Hematopoietic multipotent progenitor cell treated with erythropoietin and hydrocortisone succinate and interleukin-3 and kit ligand, for 6 days (in vitro differentiated cells): ENCODE results near the gene PRDM2.

ENCODE experiments used
- DNase-seq: peaks from one replicate; pipeline ENCODE4 v3.0.0-alpha.2; 2015

The PRDM2 gene

DNA sequence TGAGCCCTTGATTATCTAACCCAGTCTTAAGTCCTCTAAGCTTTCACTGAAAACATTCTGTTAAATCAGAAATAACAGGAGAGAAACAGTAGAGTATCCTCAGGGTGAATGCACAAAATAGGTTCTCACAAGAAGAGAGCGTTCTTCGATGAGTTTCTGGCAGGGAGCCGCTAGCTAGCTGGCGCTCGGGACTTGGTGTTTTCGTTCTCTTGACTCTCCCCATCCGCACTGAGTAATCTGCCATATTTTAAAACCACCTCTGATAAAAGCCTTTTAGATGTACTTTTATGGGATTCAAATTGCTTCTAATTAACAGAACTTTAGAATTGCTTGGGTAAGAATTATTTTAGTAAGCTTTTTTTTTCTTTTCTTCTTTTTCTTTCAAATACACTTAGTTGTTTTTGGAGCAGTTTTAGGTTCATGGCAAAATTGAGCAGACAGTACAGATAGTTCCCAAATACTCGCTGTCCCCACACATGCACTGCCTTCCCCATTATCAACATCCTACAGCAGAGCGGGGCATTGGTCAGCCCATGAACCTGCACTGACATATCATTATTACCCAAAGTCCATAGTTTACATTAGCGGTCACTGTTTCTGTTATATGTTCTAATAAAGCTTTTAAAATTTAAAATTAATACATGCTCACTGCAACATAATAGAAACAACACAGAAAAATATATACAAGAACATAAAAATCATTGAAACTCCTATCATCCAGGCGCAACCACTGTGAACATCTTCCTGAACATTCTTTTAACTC lies 35.4 kb downstream of the PRDM2 start:
- DNase-seq = no peak

DNA sequence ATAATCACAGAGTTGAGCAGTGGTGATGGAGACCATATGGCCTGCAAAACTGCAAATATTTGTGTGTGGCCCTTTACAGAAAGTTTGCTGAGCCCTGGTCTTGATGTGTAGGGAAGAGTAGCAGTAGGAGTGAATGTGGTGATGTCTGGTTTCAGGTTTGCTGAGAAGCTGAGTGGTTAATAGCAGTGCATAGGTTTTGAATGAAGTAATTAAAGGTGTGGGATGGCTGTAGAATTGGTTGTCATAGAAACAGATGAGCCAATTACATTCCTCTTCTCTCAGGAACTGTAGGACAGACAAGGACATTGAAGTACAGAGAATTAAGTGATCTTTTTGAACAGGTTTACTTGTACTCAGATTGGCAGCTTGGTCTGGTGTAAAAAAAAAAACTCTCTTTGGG lies 37.4 kb downstream of the PRDM2 start:
- no peak for DNase-seq

DNA sequence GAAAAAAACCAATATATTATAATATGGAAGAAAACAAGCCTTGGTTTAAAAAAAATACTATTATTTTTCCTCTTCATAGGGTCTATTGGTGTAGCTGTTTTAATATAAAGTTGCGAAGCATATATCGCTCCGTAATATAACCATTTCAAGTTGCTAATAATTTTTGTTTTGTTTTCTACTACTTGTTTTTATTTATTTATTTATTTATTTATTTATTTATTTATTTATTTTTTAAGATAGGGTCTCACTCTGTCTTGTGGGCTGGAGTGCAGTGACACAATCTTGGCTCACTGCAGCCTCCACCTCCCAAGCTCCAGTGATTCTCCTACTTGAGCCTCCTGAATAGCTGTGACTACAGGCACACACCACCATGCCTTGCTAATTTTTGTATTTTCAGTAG lies 46.4 kb downstream of the PRDM2 start:
- no peak for DNase-seq

GRCh38 chr1:13748610-13749505 lies 48.9 kb downstream of the PRDM2 start:
- DNase-seq = peak; percentile 97

GRCh38 chr1:13749543-13750341 lies 49.8 kb downstream of the PRDM2 start:
- peak; percentile 66 for DNase-seq

DNA sequence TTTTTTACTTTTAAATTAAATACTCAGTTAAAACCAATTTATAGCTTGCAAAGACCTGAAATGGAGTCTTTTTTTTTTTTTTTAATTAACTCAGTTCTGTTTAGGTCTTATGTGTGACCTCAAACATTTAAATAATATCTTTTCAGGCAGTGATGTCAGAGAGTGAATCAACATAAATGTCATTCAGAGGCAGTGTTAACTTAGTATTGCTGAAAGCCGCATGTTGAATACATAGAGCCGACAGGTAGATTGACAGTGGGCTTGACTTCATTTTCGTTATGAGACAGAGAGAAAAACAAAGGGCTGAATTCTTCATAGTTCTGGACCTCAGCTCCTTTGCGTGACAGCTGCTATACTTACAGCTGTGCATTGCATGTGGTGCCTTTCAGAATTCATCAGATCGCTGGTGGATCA lies 51.5 kb downstream of the PRDM2 start:
- DNase-seq = no peak

DNA sequence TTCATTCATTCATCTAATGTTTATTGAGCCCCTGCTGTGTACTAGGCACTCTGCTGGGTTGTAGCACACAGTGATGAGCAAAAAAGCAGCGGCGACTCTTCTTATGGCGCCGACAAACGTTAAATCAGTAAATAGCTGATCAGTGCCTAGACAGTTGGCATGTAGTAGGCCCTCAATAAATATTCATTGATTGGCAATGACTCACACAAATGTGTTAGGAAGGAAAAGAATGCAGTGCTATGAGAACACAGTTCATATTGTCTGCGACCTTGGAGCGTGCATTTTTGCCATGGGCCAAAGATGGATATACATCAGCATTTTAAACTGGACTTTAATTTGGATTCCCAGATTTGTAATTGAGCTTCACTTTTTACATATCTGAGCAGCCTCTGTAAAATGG lies 52.0 kb downstream of the PRDM2 start:
- DNase-seq = no peak

GRCh38 chr1:13752852-13753251 lies 52.9 kb downstream of the PRDM2 start:
- DNase-seq = no peak

- no peak for DNase-seq
These were observed 53.8 kb downstream of the PRDM2 start for GRCh38 chr1:13753636-13754402.

DNA sequence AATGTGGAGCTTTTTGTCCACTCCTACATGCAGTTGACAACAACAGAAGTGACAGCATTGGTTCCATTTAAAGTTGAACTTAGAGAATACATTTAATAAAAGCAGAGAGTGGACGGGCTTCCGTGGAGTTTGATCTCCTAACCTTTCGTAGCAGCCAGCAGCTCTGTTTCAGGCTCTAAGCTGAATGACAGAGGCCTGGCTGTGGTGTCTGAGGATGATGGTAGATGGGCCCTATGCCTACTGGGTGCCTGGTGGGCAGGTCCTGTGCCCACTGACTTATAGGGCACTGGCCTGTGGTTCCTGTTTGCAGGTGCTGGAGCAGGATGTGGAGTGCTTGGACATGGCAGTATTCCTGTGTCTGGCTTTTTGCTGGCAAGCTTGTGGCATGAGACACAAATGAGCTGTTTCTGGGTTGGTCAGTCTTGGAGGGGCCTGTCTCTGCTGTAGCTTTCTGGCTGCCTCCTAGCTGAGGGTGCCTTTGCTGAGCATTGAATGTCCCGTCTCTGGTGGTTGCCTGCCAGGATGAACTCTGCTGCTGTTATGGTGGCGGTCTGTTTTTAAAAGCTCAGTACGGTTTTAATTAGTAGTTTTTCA lies 54.6 kb downstream of the PRDM2 start:
- DNase-seq = no peak

DNA sequence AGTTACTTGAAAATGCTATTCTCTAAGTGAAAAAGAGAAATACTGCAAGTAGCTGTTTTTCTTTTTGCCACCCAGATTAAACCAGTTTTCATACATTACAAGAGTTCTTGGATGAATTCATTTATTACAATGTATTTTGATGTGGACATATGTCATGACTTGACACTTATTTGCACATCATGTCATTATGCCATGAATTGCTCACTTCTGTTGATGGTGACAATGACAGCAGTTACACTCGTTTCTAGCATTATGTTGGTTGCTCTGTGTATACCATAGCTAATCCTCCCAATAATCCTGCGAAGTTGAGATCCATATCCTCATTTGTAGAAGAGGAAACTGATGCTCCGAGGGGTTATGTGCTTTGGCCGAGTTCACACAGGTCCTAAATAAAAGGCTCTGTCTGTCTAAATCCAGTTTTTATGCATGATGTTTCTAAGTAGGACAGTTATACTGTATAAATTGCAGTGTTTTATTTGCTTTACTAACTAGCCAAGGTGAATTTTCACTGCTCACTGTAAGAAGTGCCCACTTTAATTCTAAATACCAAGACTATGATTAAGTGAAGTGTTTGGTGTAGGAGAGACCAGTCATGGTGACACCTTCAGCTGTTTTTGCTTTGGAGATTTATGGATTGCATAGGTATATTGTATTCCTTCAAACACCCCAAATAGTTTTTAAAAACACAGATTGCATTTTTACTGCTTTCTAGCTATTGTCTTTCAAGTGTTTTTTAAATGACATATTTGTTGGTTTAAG lies 56.7 kb downstream of the PRDM2 start:
- DNase-seq = no peak

DNA sequence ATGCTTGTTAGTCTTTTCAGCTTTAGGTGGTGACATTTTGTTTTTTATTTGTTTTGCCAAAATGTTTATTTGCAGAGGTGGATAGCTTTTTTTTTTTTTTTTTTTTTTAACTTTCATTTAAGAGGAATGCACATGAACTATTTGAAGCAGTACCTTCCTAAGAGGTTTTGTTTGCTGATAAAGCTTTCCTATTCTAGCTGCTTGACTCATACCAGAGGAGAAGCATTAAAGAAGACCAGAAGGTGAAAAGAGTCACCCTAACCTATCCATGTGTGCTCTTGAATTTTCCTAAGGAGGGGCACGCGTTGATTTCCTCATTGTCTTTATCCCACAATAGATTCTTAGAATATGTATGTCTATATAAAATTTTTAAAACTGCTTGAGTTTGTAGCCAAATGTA lies 57.7 kb downstream of the PRDM2 start:
- no peak for DNase-seq

GRCh38 chr1:13759072-13759471 lies 59.1 kb downstream of the PRDM2 start:
- DNase-seq = peak; percentile 44

DNA sequence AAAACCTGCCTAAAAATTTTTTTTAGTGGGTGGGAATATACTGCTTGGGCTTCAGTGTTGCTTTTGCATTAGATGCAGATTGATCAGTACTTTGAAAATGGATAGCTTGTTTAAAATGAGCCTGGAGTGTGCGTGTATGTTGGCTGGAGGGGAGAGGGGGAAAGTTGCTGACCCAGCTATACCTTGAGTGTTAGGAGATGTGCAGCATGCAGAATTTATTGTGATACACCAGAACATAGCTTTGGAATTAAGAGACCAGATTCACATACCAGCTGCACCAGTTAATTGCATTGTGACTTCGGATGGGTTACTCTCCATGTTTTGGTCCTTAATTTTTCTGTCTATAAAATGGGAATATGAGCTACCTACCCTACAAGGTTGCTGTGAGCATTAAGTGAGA lies 60.4 kb downstream of the PRDM2 start:
- no peak for DNase-seq

DNA sequence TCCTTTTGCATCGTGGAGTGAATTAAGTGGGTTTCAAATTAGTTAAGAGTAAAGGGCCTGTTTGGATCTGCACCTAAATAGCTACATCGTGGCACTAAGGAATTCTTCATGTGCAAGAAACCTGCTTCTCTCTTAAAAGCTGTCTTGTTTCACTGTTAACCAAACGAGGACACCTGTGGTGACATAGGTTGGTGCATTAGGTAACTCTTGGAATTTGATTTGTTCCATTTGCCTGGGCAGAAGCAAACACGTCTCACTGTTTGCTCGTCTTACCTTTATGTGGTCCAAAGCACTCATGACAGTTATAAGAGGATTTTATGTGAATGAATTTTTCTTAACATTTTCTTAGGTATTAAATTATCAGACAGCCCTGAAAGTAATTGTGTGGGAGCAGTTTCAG lies 60.9 kb downstream of the PRDM2 start:
- no peak for DNase-seq

- DNase-seq = no peak
These were observed 61.9 kb downstream of the PRDM2 start for GRCh38 chr1:13761883-13762282.

DNA sequence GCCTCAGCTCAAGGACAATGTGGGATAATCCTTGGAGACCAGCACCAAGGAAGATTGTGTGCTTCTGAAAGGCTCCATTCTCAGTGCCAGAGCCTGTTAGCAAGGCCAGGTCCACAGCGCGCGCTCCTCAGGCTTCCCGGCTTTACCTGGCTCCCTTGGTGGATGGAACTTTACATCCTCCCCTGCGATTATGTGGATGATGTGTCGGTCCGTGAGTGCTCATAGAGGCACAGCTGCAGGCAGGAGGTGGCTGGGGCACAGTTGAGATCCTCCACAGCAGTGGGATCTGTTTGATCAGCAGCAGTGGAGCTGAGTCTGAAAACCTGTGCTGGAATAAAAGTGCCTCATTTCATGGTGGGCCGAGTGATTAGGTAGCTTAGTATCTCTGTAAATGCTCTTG lies 62.7 kb downstream of the PRDM2 start:
- DNase-seq = no peak

DNA sequence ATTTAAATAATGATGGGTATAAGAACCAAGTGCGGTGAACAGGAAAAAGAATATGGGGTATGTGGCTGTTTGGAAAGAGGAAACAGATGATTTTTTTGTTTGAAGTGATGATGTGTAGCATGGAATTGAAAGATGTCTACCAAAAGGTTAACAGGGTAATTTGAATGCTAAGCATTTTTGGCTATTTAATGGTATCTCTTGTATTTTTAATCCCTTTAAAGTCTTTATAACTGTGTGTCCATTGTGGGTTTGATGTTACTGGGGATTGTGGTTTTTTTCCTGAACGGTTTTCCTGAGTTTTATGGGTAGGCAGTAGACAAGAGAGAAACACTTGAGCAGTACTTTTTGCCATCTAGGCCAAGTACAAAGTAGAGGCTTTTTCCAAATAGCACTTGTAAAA lies 63.2 kb downstream of the PRDM2 start:
- DNase-seq = no peak

DNA sequence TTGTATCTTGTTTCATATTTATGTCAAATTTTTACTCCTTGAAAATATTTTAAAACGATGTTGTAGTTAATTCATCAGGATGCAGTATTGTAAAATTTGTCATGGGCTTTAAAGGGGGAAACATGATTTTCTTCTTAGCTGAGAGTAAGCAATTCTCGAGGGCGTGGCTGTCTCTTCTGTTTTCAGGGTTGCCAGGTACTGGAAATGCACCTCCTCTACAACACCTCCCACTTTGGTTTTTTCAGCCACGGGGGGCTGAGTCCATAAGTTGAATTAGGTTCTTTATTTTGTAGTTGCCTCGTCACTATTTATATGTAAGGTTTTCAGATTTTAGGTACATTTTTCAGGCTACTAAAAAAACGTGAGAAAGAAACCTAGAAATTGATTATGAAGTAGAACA lies 64.0 kb downstream of the PRDM2 start:
- no peak for DNase-seq

- DNase-seq = peak; percentile 81
These were observed 64.8 kb downstream of the PRDM2 start for GRCh38 chr1:13764588-13765332.
